GM19328 (cell line): Measurements from ENCODE around the gene PRPF39.
"Not testable (repeated sequence)": the region's sequence is repeated elsewhere in the genome, so short reads cannot be mapped to it uniquely, and the experiment has no call there.

Experiments used
- ATAC-seq: cut with Tn5 transposase; IDR thresholded peaks from one replicate; pipeline ENCODE4 v1.9.1; 2021; ENCODE audit warnings: mild to moderate bottlenecking, moderate library complexity; ENCODE audit not compliant: unreplicated experiment

The PRPF39 gene

GRCh38 chr14:45081096-45081495 lies 2.8 kb upstream of the PRPF39 start:
- not testable (repeated sequence) for ATAC-seq

- no peak for ATAC-seq
Observed at GRCh38 chr14:45082420-45082819, 1.5 kb upstream of the PRPF39 start.

- ATAC-seq, result no peak
Observed at GRCh38 chr14:45083617-45083975, 320 bp upstream of the PRPF39 start.

GRCh38 chr14:45084946-45085346 lies 1.0 kb downstream of the PRPF39 start:
- no peak for ATAC-seq

- ATAC-seq, result peak; percentile 60
Observed at GRCh38 chr14:45089813-45090212, 5.9 kb downstream of the PRPF39 start.

GRCh38 chr14:45091710-45092109 lies 7.8 kb downstream of the PRPF39 start:
- ATAC-seq, result no peak

GRCh38 chr14:45094275-45094674 lies 10.4 kb downstream of the PRPF39 start:
- ATAC-seq, result no peak

GRCh38 chr14:45095143-45095542 lies 11.2 kb downstream of the PRPF39 start:
- ATAC-seq, result no peak

- no peak for ATAC-seq
Observed at GRCh38 chr14:45096218-45096617, 12.3 kb downstream of the PRPF39 start.

GRCh38 chr14:45103806-45104205 lies 19.9 kb downstream of the PRPF39 start:
- ATAC-seq, result no peak

GRCh38 chr14:45104561-45104960 lies 20.6 kb downstream of the PRPF39 start:
- ATAC-seq, result no peak

GRCh38 chr14:45112896-45113781 lies 29.2 kb downstream of the PRPF39 start:
- no peak for ATAC-seq

- no peak for ATAC-seq
Observed at GRCh38 chr14:45114327-45114726, 30.4 kb downstream of the PRPF39 start.

GRCh38 chr14:45118594-45118993 lies 34.7 kb downstream of the PRPF39 start:
- no peak for ATAC-seq

GRCh38 chr14:45120096-45120495 lies 36.2 kb downstream of the PRPF39 start:
- no peak for ATAC-seq

- ATAC-seq, result no peak
Observed at GRCh38 chr14:45123271-45123670, 39.4 kb downstream of the PRPF39 start.

GRCh38 chr14:45125754-45126153 lies 41.8 kb downstream of the PRPF39 start:
- ATAC-seq, result no peak

- ATAC-seq, result no peak
Observed at GRCh38 chr14:45128963-45129629, 45.2 kb downstream of the PRPF39 start.

- no peak for ATAC-seq
Observed at GRCh38 chr14:45133683-45134050, 49.8 kb downstream of the PRPF39 start.

GRCh38 chr14:45134051-45134958 lies 50.4 kb downstream of the PRPF39 start, which contains the start of gene FKBP3:
Gene FKBP3 (minus strand): TSS chr14:45134481. CDS start chr14:45134456, 25 bp downstream.
- peak; percentile 92 for ATAC-seq

- no peak for ATAC-seq
Observed at GRCh38 chr14:45135156-45135555, 51.2 kb downstream of the PRPF39 start.
